Cerebellar cortex (tissue), 1 donor: ENCODE measurements around the gene BACE1-AS.
A peak's percentile ranks its signal among the peaks of the same experiment; 100 is the strongest.
"Not testable (repeated sequence)": the region's sequence is repeated elsewhere in the genome, so short reads cannot be mapped to it uniquely, and the experiment has no call there.

ENCODE experiments used
- DNase-seq: peaks from one replicate; pipeline ENCODE4 v3.0.0-alpha.2; 2015; ENCODE audit warnings: low spot score

The BACE1-AS gene

DNA sequence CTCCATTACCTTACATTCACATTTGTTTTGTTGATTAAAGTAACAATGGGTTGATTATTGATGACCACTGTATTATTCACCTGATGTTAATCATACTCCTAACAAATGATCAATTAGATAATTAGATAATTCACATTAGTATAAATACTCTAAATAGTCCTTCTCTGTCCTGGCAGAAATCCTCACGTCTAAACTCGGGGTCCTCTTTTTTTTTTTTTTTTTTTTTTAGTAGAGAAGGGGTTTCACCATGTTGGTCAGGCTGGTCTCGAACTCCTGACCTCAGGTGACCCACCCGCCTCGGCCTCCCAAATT is 36.1 kb downstream of the BACE1-AS start:
- DNase-seq = not testable (repeated sequence)

GRCh38 chr11:117327567-117328374 is 36.6 kb downstream of the BACE1-AS start, which contains the start of gene CEP164:
CEP164 (plus strand) TSS chr11:117327854; CDS start chr11:117338587, 10,733 bp downstream.
- DNase-seq = peak; percentile 98

GRCh38 chr11:117328375-117329010 is 37.3 kb downstream of the BACE1-AS start:
- DNase-seq = peak; percentile 60

DNA sequence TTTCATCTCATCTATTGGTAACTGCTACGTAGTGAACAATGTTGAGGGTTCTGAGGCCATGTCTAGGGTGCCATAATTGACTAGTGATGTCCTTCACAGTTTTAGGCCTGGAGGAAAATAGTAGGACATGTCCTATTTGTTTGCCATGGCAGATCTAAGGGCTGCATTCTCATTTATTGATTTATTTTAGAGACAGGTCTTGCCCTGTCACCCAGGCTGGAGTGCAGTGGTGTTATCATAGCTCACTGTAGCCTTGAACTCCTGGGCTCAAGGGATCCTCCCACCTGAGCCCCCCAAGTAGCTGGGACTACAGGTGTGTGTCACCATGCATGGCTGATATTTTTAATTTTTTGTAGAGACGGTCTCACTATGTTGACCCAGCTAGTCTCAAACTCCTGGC is 41.7 kb downstream of the BACE1-AS start:
- no peak for DNase-seq

GRCh38 chr11:117333917-117334316 is 42.8 kb downstream of the BACE1-AS start:
- no peak for DNase-seq

DNA sequence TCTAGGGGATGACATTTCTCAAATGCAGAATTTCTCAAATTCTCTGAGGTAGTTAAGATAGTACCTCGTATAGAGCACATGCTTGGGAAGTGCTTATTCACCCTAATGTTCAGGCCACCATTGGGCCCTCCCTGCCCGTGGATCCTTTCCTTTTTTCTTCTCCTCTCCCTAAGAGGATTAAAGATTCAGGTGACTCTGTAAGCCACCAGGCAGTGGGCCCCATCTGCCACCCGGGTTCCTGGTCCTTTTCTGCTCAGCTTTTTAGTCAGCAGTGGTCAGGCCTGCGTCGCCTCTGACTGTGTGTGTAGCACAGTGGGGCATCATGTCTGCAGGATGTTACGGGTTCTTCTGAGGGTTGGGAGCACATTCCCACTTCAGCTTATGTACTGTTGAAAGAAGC is 43.8 kb downstream of the BACE1-AS start:
- no peak for DNase-seq

- no peak for DNase-seq
Measured at GRCh38 chr11:117335399-117335798, 44.3 kb downstream of the BACE1-AS start.

GRCh38 chr11:117337076-117337475 is 45.9 kb downstream of the BACE1-AS start:
- DNase-seq = no peak
